Effector CD4-positive, alpha-beta T cell (primary cell): ENCODE measurements around the gene KCNG2.

Source experiments
- DNase-seq: peaks from one replicate; pipeline ENCODE4 v3.0.0-alpha.2; 2020

The KCNG2 gene

GRCh38 chr18:79944126-79944731 lies 146.5 kb downstream of the KCNG2 start:
- no peak for DNase-seq

- DNase-seq: no peak
These were observed 147.0 kb downstream of the KCNG2 start for GRCh38 chr18:79944746-79945117.

DNA sequence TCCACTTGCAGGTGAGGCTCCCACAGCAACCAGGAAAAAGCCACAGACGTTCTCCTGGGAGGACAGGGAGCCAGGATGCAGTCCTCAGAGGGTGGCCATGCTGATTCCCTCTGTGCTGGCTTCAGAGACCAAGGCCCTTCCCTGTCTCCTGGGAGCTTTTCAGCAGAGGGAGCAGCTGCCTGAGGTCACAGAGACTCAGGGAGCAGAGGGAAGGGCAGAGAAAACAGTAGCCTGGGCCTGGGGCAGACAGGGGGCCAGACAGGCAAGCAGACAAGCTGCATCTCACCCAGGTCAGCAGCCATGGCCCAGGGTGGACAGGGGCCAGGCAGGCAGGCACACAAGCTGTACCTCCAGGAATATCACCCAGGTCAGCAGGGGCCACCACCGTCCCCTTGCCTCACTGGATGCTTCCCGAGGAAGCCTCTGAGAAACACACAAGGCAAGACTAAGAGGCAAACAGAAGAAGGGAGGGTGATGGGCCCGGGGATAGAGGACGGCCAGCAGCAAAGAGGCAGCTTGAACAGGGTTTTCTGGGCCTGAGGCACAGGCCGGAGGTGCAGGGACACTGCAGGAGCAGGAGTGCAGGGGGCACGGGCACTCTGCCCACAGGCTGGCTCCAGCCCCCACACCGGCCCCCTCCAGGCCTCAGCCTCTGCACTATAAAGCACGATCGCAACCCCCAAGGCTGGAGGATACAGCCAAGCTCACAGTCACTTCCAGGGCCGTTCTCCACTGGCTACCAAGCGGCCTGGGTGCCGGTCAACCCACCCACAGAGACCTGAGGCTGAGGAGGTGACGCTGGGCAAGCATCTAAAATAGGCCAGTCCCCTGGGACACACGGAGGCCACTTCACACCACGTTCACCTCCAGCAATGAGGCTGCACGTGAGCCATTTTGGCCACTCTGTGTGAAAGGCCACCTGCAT lies 147.6 kb downstream of the KCNG2 start:
- DNase-seq: no peak

GRCh38 chr18:79947054-79947755 lies 149.5 kb downstream of the KCNG2 start:
- DNase-seq: no peak

GRCh38 chr18:79947881-79948610 lies 150.3 kb downstream of the KCNG2 start:
- DNase-seq: no peak

GRCh38 chr18:79948719-79949411 lies 151.1 kb downstream of the KCNG2 start:
- no peak for DNase-seq
